GM23338 (cell line): Measurements from ENCODE around the gene COX6B1. TPM values are rescaled to one million over a fixed set of nuclear protein-coding genes. Genes with fewer than 3 reads are reported as not detected.

Experiments
- ATAC-seq: fragments of 200-7000 bp; cut with Tn5 transposase; 3 replicates; pipeline ENCODE4 v1.9.1; 2020
- DNase-seq: peaks from one replicate; pipeline ENCODE4 v3.0.0-alpha.2; 2015; ENCODE audit warnings: low spot score
- H2AFZ ChIP-seq: fragments of 200-600 bp; sonication (generic); 2 replicates; pipeline ENCODE4 v1.8.0; 2016; ENCODE audit warnings: antibody characterized with exemption, mild to moderate bottlenecking, moderate library complexity
- H3F3A ChIP-seq: fragments of 200-600 bp; sonication (generic); replicated peaks from 2 replicates; pipeline ENCODE4 v1.8.0; 2017; ENCODE audit warnings: antibody characterized with exemption, mixed run types, low read depth
- H3K27ac ChIP-seq: fragments of 200-600 bp; sonication (generic); 2 replicates; pipeline ENCODE4 v1.6.1; 2016; ENCODE audit warnings: low read depth
- H3K27me3 ChIP-seq: fragments of 200-600 bp; sonication (generic); 2 replicates; pipeline ENCODE4 v1.8.0; 2016; ENCODE audit warnings: mild to moderate bottlenecking, mixed run types, moderate library complexity; ENCODE audit not compliant: insufficient read depth
- H3K36me3 ChIP-seq: fragments of 200-600 bp; sonication (generic); 2 replicates; pipeline ENCODE4 v1.8.0; 2016; ENCODE audit warnings: mild to moderate bottlenecking; ENCODE audit not compliant: insufficient read depth
- H3K4me1 ChIP-seq: fragments of 200-600 bp; sonication (generic); 2 replicates; pipeline ENCODE4 v1.8.0; 2016; ENCODE audit warnings: mild to moderate bottlenecking, moderate library complexity; ENCODE audit not compliant: insufficient read depth
- H3K4me2 ChIP-seq: fragments of 200-600 bp; sonication (generic); 2 replicates; pipeline ENCODE4 v1.7.1; 2017; ENCODE audit warnings: mixed run types
- H3K4me3 ChIP-seq: fragments of 200-600 bp; sonication (generic); 2 replicates; pipeline ENCODE4 v1.6.1; 2016; ENCODE audit warnings: mixed run types
- H3K79me2 ChIP-seq: fragments of 200-600 bp; sonication (generic); replicated peaks from 2 replicates; pipeline ENCODE4 v1.8.0; 2017; ENCODE audit warnings: mild to moderate bottlenecking; ENCODE audit not compliant: insufficient read depth
- H3K9me2 ChIP-seq: fragments of 200-600 bp; sonication (generic); 2 replicates; pipeline ENCODE4 v1.8.0; 2017; ENCODE audit not compliant: insufficient read depth
- H4K20me1 ChIP-seq: fragments of 200-600 bp; sonication (generic); replicated peaks from 2 replicates; pipeline ENCODE4 v1.8.0; 2017; ENCODE audit warnings: mild to moderate bottlenecking; ENCODE audit not compliant: insufficient read depth
- H3K27ac Mint-ChIP-seq: 2 replicates; pipeline ENCODE4 v1.8.0; 2020; ENCODE audit warnings: inconsistent platforms, mild to moderate bottlenecking, moderate library complexity, mixed read lengths
- H3K27me3 Mint-ChIP-seq: 3 replicates; pipeline ENCODE4 v1.8.0; 2022; ENCODE audit warnings: low read depth, mild to moderate bottlenecking, moderate library complexity, mixed read lengths, inconsistent platforms; ENCODE audit not compliant: insufficient read depth, poor library complexity
- H3K36me3 Mint-ChIP-seq: 3 replicates; pipeline ENCODE4 v1.8.0; 2021; ENCODE audit warnings: low read depth, mild to moderate bottlenecking, inconsistent platforms, moderate library complexity, mixed read lengths
- H3K4me1 Mint-ChIP-seq: 3 replicates; pipeline ENCODE4 v1.8.0; 2020; ENCODE audit warnings: mild to moderate bottlenecking, inconsistent platforms, mixed read lengths
- H3K4me3 Mint-ChIP-seq: 3 replicates; pipeline ENCODE4 v1.8.0; 2021; ENCODE audit warnings: moderate library complexity, mild to moderate bottlenecking, inconsistent platforms, mixed read lengths
- H3K9me3 Mint-ChIP-seq: 3 replicates; pipeline ENCODE4 v1.8.0; 2020; ENCODE audit warnings: moderate library complexity, mild to moderate bottlenecking, inconsistent platforms, mixed read lengths
- CREB1 ChIP-seq: fragments of 250-450 bp; sonication (Bioruptor Pico); IDR thresholded peaks from 2 replicates; pipeline ENCODE4 v1.5.0; 2020; ENCODE audit warnings: low read depth, mild to moderate bottlenecking, moderate library complexity
- CTCF ChIP-seq, 2 experiments: fragments of 200-600 bp in 1 of 2; sonication (generic) in 1 of 2; conservative IDR thresholded peaks; 2 replicates each; pipeline versions ENCODE4 v1.5.1 to v1.6.1; 2016 to 2017; ENCODE audit warnings: antibody characterized with exemption in 2 of 2, low read depth in 2 of 2, mild to moderate bottlenecking in 2 of 2, moderate library complexity in 1 of 2
- ETS1 ChIP-seq: IDR thresholded peaks from 2 replicates; pipeline ENCODE4 v1.6.1; 2016; ENCODE audit warnings: antibody characterized with exemption
- EZH2 ChIP-seq: fragments of 200-600 bp; sonication (generic); IDR thresholded peaks from one replicate; pipeline ENCODE4 v1.8.0; 2017; ENCODE audit warnings: antibody characterized with exemption, mild to moderate bottlenecking, low read depth; ENCODE audit not compliant: unreplicated experiment
- EZH2phosphoT487 ChIP-seq: fragments of 200-600 bp; sonication (generic); IDR thresholded peaks from one replicate; pipeline ENCODE4 v1.8.1; 2018; ENCODE audit warnings: antibody characterized with exemption; ENCODE audit not compliant: unreplicated experiment
- JUNB ChIP-seq: IDR thresholded peaks from one replicate; pipeline ENCODE4 v1.6.1; 2016; ENCODE audit warnings: antibody characterized with exemption; ENCODE audit not compliant: unreplicated experiment
- NANOG ChIP-seq: IDR thresholded peaks from 2 replicates; pipeline ENCODE4 v1.6.1; 2016; ENCODE audit warnings: antibody characterized with exemption, borderline replicate concordance
- POLR2AphosphoS5 ChIP-seq: IDR thresholded peaks from 2 replicates; pipeline ENCODE4 v1.6.1; 2016; ENCODE audit warnings: antibody characterized with exemption, low read depth
- STAT1 ChIP-seq: IDR thresholded peaks from one replicate; pipeline ENCODE4 v1.6.1; 2016; ENCODE audit warnings: antibody characterized with exemption; ENCODE audit not compliant: unreplicated experiment
- ZNF114 ChIP-seq: fragments of 250-450 bp; sonication (Bioruptor Pico); IDR thresholded peaks from 2 replicates; pipeline ENCODE4 v1.5.0; 2020; ENCODE audit warnings: mild to moderate bottlenecking, moderate library complexity
- ZNF331 ChIP-seq: fragments of 250-450 bp; sonication (Bioruptor Pico); IDR thresholded peaks from 2 replicates; pipeline ENCODE4 v1.5.0; 2020; ENCODE audit warnings: low read depth, mild to moderate bottlenecking, moderate library complexity
- polyA plus RNA-seq: library from polyadenylated mRNA; unstranded; fragments of >200 nt; fragmentation: Nextera tagmentation; extraction: Ambion mirVana; gene quantifications from 2 replicates; pipeline ENCODE4 v1.2.1, GENCODE V29; 2016
- total RNA-seq: library from RNA; depleted of rRNA; stranded (reverse); fragments of >200 nt; shearing (Covaris generic); gene quantifications from 2 replicates; pipeline ENCODE4 v1.2.3, GENCODE V29; 2014
- TF ChIP-seq, protein P1 (sequence below): IDR thresholded peaks from one replicate; pipeline ENCODE4 v1.6.1; 2018; ENCODE audit warnings: antibody characterized with exemption; ENCODE audit not compliant: unreplicated experiment
- TF ChIP-seq, protein P2 (sequence below): fragments of 250-450 bp; sonication (Bioruptor Pico); IDR thresholded peaks from 2 replicates; pipeline ENCODE4 v1.5.0; 2020; ENCODE audit warnings: mild to moderate bottlenecking, moderate library complexity

The COX6B1 gene
- total and polyA plus RNA-seq, 2 experiments from 2014 or later, result 564 to 1,532 TPM

DNA sequence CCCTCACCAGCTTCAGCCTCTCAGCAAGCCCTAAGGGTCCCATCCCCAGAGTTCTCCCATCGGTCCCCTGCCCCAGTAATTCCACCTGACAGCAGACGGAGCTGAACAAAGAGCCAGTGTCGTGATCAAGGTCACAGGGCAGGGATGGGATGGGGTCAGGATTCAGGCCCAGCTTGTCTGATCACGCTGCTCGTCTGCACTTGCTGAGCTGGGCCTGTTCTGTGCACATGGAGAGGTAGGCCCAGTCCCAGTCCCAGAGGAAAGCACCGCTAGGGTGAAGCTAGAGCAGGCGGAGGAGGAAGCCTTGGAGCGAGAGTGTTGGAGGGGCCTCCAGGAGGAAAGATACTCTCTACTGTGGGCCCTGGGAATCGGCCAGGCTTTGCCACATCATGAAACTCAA lies 26.4 kb upstream of the COX6B1 start:
- Histone ChIP-seq H4K20me1 (no peaks in the 10 kb centered on the region), H3K4me1 (no peaks in the 10 kb centered on the region), H3K4me2 (no peak overlapping the region), H3K79me2 (no peaks in the 10 kb centered on the region), H3K9me2 (no peaks in the 10 kb centered on the region), H3K36me3 (no peaks in the 10 kb centered on the region), H3K4me3 (no peak overlapping the region), H2AFZ (no peak overlapping the region), H3K27ac (no peak overlapping the region), H3F3A (no peaks in the 10 kb centered on the region), H3K27me3 (no peaks in the 10 kb centered on the region)
- Mint-ChIP-seq H3K9me3 (no peaks in the 10 kb centered on the region), H3K36me3 (peaks cover 17% of the 10 kb centered on the region; the same call in 2 of the 3 replicates), H3K27me3 (peaks cover 9% of the 10 kb centered on the region), H3K27ac (no peak overlapping the region), H3K4me3 (no peak overlapping the region; the same call in 2 of the 3 replicates), H3K4me1 (no peaks in the 10 kb centered on the region)
- no peak for TF ChIP-seq ZNF114
- no peak for TF ChIP-seq EZH2
- no peak for TF ChIP-seq JUNB
- no peak for TF ChIP-seq POLR2AphosphoS5
- TF ChIP-seq STAT1, result no peak
- no peak for TF ChIP-seq EZH2phosphoT487
- TF ChIP-seq, protein P1, sequence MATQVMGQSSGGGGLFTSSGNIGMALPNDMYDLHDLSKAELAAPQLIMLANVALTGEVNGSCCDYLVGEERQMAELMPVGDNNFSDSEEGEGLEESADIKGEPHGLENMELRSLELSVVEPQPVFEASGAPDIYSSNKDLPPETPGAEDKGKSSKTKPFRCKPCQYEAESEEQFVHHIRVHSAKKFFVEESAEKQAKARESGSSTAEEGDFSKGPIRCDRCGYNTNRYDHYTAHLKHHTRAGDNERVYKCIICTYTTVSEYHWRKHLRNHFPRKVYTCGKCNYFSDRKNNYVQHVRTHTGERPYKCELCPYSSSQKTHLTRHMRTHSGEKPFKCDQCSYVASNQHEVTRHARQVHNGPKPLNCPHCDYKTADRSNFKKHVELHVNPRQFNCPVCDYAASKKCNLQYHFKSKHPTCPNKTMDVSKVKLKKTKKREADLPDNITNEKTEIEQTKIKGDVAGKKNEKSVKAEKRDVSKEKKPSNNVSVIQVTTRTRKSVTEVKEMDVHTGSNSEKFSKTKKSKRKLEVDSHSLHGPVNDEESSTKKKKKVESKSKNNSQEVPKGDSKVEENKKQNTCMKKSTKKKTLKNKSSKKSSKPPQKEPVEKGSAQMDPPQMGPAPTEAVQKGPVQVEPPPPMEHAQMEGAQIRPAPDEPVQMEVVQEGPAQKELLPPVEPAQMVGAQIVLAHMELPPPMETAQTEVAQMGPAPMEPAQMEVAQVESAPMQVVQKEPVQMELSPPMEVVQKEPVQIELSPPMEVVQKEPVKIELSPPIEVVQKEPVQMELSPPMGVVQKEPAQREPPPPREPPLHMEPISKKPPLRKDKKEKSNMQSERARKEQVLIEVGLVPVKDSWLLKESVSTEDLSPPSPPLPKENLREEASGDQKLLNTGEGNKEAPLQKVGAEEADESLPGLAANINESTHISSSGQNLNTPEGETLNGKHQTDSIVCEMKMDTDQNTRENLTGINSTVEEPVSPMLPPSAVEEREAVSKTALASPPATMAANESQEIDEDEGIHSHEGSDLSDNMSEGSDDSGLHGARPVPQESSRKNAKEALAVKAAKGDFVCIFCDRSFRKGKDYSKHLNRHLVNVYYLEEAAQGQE, result no peak
- no peak for TF ChIP-seq ZNF331 (CRISPR knock-in tag)
- TF ChIP-seq CREB1 (CRISPR knock-in tag), result no peak
- TF ChIP-seq, protein P2, sequence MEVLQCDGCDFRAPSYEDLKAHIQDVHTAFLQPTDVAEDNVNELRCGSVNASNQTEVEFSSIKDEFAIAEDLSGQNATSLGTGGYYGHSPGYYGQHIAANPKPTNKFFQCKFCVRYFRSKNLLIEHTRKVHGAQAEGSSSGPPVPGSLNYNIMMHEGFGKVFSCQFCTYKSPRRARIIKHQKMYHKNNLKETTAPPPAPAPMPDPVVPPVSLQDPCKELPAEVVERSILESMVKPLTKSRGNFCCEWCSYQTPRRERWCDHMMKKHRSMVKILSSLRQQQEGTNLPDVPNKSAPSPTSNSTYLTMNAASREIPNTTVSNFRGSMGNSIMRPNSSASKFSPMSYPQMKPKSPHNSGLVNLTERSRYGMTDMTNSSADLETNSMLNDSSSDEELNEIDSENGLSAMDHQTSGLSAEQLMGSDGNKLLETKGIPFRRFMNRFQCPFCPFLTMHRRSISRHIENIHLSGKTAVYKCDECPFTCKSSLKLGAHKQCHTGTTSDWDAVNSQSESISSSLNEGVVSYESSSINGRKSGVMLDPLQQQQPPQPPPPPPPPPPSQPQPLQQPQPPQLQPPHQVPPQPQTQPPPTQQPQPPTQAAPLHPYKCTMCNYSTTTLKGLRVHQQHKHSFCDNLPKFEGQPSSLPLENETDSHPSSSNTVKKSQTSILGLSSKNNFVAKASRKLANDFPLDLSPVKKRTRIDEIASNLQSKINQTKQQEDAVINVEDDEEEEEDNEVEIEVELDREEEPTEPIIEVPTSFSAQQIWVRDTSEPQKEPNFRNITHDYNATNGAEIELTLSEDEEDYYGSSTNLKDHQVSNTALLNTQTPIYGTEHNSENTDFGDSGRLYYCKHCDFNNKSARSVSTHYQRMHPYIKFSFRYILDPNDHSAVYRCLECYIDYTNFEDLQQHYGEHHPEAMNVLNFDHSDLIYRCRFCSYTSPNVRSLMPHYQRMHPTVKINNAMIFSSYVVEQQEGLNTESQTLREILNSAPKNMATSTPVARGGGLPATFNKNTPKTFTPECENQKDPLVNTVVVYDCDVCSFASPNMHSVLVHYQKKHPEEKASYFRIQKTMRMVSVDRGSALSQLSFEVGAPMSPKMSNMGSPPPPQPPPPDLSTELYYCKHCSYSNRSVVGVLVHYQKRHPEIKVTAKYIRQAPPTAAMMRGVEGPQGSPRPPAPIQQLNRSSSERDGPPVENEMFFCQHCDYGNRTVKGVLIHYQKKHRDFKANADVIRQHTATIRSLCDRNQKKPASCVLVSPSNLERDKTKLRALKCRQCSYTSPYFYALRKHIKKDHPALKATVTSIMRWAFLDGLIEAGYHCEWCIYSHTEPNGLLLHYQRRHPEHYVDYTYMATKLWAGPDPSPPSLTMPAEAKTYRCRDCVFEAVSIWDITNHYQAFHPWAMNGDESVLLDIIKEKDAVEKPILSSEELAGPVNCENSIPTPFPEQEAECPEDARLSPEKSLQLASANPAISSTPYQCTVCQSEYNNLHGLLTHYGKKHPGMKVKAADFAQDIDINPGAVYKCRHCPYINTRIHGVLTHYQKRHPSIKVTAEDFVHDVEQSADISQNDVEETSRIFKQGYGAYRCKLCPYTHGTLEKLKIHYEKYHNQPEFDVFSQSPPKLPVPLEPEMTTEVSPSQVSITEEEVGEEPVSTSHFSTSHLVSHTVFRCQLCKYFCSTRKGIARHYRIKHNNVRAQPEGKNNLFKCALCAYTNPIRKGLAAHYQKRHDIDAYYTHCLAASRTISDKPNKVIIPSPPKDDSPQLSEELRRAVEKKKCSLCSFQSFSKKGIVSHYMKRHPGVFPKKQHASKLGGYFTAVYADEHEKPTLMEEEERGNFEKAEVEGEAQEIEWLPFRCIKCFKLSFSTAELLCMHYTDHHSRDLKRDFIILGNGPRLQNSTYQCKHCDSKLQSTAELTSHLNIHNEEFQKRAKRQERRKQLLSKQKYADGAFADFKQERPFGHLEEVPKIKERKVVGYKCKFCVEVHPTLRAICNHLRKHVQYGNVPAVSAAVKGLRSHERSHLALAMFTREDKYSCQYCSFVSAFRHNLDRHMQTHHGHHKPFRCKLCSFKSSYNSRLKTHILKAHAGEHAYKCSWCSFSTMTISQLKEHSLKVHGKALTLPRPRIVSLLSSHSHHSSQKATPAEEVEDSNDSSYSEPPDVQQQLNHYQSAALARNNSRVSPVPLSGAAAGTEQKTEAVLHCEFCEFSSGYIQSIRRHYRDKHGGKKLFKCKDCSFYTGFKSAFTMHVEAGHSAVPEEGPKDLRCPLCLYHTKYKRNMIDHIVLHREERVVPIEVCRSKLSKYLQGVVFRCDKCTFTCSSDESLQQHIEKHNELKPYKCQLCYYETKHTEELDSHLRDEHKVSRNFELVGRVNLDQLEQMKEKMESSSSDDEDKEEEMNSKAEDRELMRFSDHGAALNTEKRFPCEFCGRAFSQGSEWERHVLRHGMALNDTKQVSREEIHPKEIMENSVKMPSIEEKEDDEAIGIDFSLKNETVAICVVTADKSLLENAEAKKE, result no peak
- no peak for TF ChIP-seq CTCF (conservative IDR thresholded peaks at IDR 0.05; ENCODE audit: low read depth in 2 of 2)
- TF ChIP-seq NANOG, result no peak
- no peak for TF ChIP-seq ETS1
- DNase-seq (no peak), ATAC-seq (no peak)
